Thoracic aorta (tissue), 2 donors: ENCODE results near the gene FOXD1. TPM values are rescaled to one million over a fixed set of nuclear protein-coding genes. Genes with fewer than 3 reads are reported as not detected.

ENCODE experiments used
- ATAC-seq: fragments of 150-250 bp; one replicate; pipeline ENCODE4 v1.8.0; 2017; ENCODE audit warnings: low read depth; ENCODE audit not compliant: insufficient number of reproducible peaks, low FRiP score
- DNase-seq: peaks from one replicate; pipeline ENCODE4 v3.0.0-alpha.2; 2020; ENCODE audit warnings: low spot score
- H3K27ac ChIP-seq, 2 donors: fragments of 200-600 bp; sonication (generic); 1 replicate in 1 of 2; 2 replicates in 1 of 2; pipeline ENCODE4 v1.5.1; 2016; ENCODE audit warnings: mild to moderate bottlenecking in 2 of 2, moderate library complexity in 2 of 2
- H3K27me3 ChIP-seq: fragments of 200-600 bp; sonication (generic); replicated peaks from 2 replicates; pipeline ENCODE4 v1.6.0; 2016; ENCODE audit warnings: mild to moderate bottlenecking; ENCODE audit not compliant: insufficient read depth
- H3K36me3 ChIP-seq: fragments of 200-600 bp; sonication (generic); one replicate; pipeline ENCODE4 v1.5.1; 2016
- H3K4me1 ChIP-seq, 2 donors: fragments of 200-600 bp; sonication (generic); 1 replicate in 1 of 2; 2 replicates in 1 of 2; pipeline versions ENCODE4 v1.5.1 to v1.6.0; 2016; ENCODE audit warnings: low read depth in 2 of 2, mild to moderate bottlenecking in 1 of 2; ENCODE audit not compliant: control insufficient read depth in 1 of 2
- H3K4me3 ChIP-seq: fragments of 200-600 bp; sonication (generic); 2 replicates; pipeline ENCODE4 v1.5.1; 2016; ENCODE audit warnings: mild to moderate bottlenecking
- H3K9me3 ChIP-seq: fragments of 200-600 bp; sonication (generic); 2 replicates; pipeline ENCODE4 v1.5.1; 2016
- CTCF ChIP-seq: fragments of 200-600 bp; sonication (generic); IDR thresholded peaks from one replicate; pipeline ENCODE4 v1.5.1; 2019; ENCODE audit warnings: antibody characterized with exemption
- total RNA-seq, 2 donors: library from RNA; depleted of rRNA; stranded (reverse); fragments of >200 nt; gene quantifications; one replicate each; pipeline versions ENCODE4 v1.1.0 to v1.2.3, GENCODE V29; 2016

FOXD1 gene
- total RNA-seq, 2 donors from 2014 or later: 6.8 to 10.0 TPM

GRCh38 chr5:73452215-73452614 lies 3.6 kb upstream of the FOXD1 start:
- TF ChIP-seq CTCF: no peak
- no peak overlapping the region for H3K27ac ChIP-seq
- H3K36me3 ChIP-seq: no peaks in the 10 kb centered on the region
- peaks cover 27% of the 10 kb centered on the region for H3K27me3 ChIP-seq
- H3K4me3 ChIP-seq: no peak overlapping the region
- no peaks in the 10 kb centered on the region for H3K9me3 ChIP-seq
- ATAC-seq (no peak), DNase-seq (no peak)
- H3K4me1 ChIP-seq: peaks cover 9 to 20% of the 10 kb centered on the region in 2 donors

GRCh38 chr5:73451224-73452130 lies 2.9 kb upstream of the FOXD1 start:
- ATAC-seq (no peak), DNase-seq (no peak)
- Histone ChIP-seq H3K36me3 (no peaks in the 10 kb centered on the region), H3K27ac (no peak overlapping the region), H3K9me3 (no peaks in the 10 kb centered on the region), H3K4me3 (peak overlapping the region; percentile 70), H3K4me1 (peaks cover 11 to 23% of the 10 kb centered on the region in 2 donors), H3K27me3 (peaks cover 27% of the 10 kb centered on the region)
- TF ChIP-seq CTCF: peak; percentile 97

- Histone ChIP-seq H3K27me3 (peaks cover 27% of the 10 kb centered on the region), H3K36me3 (no peaks in the 10 kb centered on the region), H3K4me3 (peak overlapping the region; percentile 70), H3K4me1 (peaks cover 12 to 30% of the 10 kb centered on the region in 2 donors), H3K27ac (no peak overlapping the region), H3K9me3 (no peaks in the 10 kb centered on the region)
- no peak for DNase-seq
- ATAC-seq: no peak
- TF ChIP-seq CTCF: no peak
These were observed 2.2 kb upstream of the FOXD1 start for GRCh38 chr5:73450672-73451223.

GRCh38 chr5:73450137-73450536 lies 1.6 kb upstream of the FOXD1 start:
- ATAC-seq (no peak), DNase-seq (no peak)
- no peak overlapping the region for H3K4me3 ChIP-seq
- H3K27ac ChIP-seq: no peak overlapping the region
- no peak for TF ChIP-seq CTCF
- peaks cover 12 to 34% of the 10 kb centered on the region in 2 donors for H3K4me1 ChIP-seq
- no peaks in the 10 kb centered on the region for H3K9me3 ChIP-seq
- peaks cover 27% of the 10 kb centered on the region for H3K27me3 ChIP-seq
- no peaks in the 10 kb centered on the region for H3K36me3 ChIP-seq
